Parathyroid adenoma (tissue), 2 donors: ENCODE results near the gene SPTAN1.

Source experiments
- H2AFZ ChIP-seq: fragments of 300-600 bp; sonication (generic); one replicate; pipeline ENCODE4 v1.7.0; 2017; ENCODE audit warnings: antibody characterized with exemption, mild to moderate bottlenecking
- H3K27ac ChIP-seq: fragments of 300-600 bp; sonication (generic); one replicate; pipeline ENCODE4 v1.7.0; 2017
- H3K27me3 ChIP-seq: fragments of 300-600 bp; sonication (generic); one replicate; pipeline ENCODE4 v1.7.0; 2017; ENCODE audit warnings: low read length; ENCODE audit not compliant: control insufficient read depth, insufficient read depth
- H3K36me3 ChIP-seq: fragments of 300-600 bp; sonication (generic); one replicate; pipeline ENCODE4 v1.7.0; 2017; ENCODE audit warnings: low read length; ENCODE audit not compliant: control insufficient read depth, insufficient read depth
- H3K4me1 ChIP-seq: fragments of 300-600 bp; sonication (generic); one replicate; pipeline ENCODE4 v1.7.0; 2017; ENCODE audit warnings: control low read depth
- H3K4me2 ChIP-seq: fragments of 300-600 bp; sonication (generic); one replicate; pipeline ENCODE4 v1.7.0; 2017; ENCODE audit warnings: low read length
- H3K4me3 ChIP-seq: fragments of 300-600 bp; sonication (generic); one replicate; pipeline ENCODE4 v1.7.0; 2017; ENCODE audit warnings: low read depth, low read length
- H3K79me2 ChIP-seq: fragments of 300-600 bp; sonication (generic); one replicate; pipeline ENCODE4 v1.7.0; 2017; ENCODE audit warnings: control low read depth
- H3K9ac ChIP-seq: fragments of 300-600 bp; sonication (generic); one replicate; pipeline ENCODE4 v1.7.0; 2017; ENCODE audit warnings: mild to moderate bottlenecking
- H3K9me3 ChIP-seq: fragments of 300-600 bp; sonication (generic); one replicate; pipeline ENCODE4 v1.7.0; 2017; ENCODE audit warnings: low read length; ENCODE audit not compliant: control insufficient read depth
- TF ChIP-seq, protein P1 (sequence below): fragments of 300-600 bp; sonication (generic); IDR thresholded peaks from one replicate; pipeline ENCODE4 v1.7.0; 2017; ENCODE audit warnings: antibody characterized with exemption, mild to moderate bottlenecking
- donor health status: primary hyperparathyroidism.

SPTAN1 gene

DNA sequence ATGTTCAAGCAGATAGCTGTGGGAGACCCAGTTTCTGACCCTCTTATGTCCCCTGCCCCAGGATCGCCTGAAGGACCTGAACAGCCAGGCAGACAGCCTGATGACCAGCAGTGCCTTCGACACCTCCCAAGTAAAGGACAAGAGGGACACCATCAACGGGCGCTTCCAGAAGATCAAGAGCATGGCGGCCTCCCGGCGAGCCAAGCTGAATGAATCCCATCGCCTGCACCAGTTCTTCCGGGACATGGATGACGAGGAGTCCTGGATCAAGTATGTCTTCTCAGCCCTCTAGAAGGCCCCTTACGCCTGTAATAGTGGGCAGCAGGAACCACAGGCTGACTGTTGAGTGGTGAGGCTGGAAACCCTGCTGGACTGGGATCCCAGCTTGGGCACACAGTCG lies 63.2 kb downstream of the SPTAN1 start:
- no peaks in the 10 kb centered on the region for H3K27me3 ChIP-seq
- H3K79me2 ChIP-seq, result no peaks in the 10 kb centered on the region
- no peak overlapping the region for H3K4me2 ChIP-seq
- H3K27ac ChIP-seq, result no peak overlapping the region
- no peak overlapping the region for H2AFZ ChIP-seq
- no peaks in the 10 kb centered on the region for H3K36me3 ChIP-seq
- TF ChIP-seq, protein P1, sequence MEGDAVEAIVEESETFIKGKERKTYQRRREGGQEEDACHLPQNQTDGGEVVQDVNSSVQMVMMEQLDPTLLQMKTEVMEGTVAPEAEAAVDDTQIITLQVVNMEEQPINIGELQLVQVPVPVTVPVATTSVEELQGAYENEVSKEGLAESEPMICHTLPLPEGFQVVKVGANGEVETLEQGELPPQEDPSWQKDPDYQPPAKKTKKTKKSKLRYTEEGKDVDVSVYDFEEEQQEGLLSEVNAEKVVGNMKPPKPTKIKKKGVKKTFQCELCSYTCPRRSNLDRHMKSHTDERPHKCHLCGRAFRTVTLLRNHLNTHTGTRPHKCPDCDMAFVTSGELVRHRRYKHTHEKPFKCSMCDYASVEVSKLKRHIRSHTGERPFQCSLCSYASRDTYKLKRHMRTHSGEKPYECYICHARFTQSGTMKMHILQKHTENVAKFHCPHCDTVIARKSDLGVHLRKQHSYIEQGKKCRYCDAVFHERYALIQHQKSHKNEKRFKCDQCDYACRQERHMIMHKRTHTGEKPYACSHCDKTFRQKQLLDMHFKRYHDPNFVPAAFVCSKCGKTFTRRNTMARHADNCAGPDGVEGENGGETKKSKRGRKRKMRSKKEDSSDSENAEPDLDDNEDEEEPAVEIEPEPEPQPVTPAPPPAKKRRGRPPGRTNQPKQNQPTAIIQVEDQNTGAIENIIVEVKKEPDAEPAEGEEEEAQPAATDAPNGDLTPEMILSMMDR, result no peak
- no peak overlapping the region for H3K4me3 ChIP-seq
- H3K9me3 ChIP-seq, result no peaks in the 10 kb centered on the region
- H3K9ac ChIP-seq, result no peak overlapping the region
- no peaks in the 10 kb centered on the region for H3K4me1 ChIP-seq

DNA sequence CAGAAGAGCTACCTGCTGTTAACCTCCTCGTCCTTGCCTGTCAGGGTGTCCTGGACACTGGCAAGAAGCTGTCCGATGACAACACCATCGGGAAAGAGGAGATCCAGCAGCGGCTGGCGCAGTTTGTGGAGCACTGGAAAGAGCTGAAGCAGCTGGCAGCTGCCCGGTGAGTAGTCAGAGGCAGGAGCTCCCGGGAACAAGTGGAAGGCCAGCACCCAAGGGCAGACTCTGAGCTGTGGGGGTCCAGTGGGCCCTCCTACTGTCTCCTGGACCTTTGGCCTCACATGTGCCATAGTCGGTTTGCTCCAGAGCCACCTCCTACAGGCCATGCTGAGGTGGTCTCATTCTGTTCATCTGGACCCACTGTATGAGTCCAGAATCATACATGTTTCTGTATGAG lies 65.6 kb downstream of the SPTAN1 start:
- H3K4me1 ChIP-seq, result no peaks in the 10 kb centered on the region
- no peaks in the 10 kb centered on the region for H3K27me3 ChIP-seq
- no peak overlapping the region for H3K4me3 ChIP-seq
- H3K36me3 ChIP-seq, result no peaks in the 10 kb centered on the region
- H3K9ac ChIP-seq, result no peak overlapping the region
- no peak overlapping the region for H2AFZ ChIP-seq
- no peaks in the 10 kb centered on the region for H3K79me2 ChIP-seq
- no peak overlapping the region for H3K27ac ChIP-seq
- no peak overlapping the region for H3K4me2 ChIP-seq
- H3K9me3 ChIP-seq, result no peaks in the 10 kb centered on the region
- TF ChIP-seq, protein P1, result no peak

DNA sequence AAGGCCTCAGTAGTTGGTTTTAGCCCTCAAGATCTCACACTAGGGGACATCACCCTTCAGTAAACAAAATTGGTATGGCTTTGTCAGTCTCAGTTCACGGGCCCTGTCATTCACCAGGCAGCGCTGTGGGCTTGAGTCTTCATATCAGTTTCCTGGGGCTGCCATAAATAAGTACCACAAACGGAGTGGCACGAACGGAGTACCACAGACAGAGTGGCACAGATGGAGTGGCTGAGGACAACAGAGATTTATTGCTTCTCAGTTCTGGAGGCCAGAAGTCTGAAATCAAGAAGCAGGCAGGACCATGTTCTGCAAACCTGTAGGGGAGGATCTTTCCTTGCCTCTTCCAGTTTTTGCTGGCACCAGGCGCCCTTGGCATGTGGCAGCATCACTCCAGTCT lies 66.7 kb downstream of the SPTAN1 start:
- no peak overlapping the region for H3K9ac ChIP-seq
- H3K9me3 ChIP-seq, result no peaks in the 10 kb centered on the region
- no peaks in the 10 kb centered on the region for H3K79me2 ChIP-seq
- no peaks in the 10 kb centered on the region for H3K4me1 ChIP-seq
- TF ChIP-seq, protein P1, result no peak
- no peaks in the 10 kb centered on the region for H3K27me3 ChIP-seq
- H3K36me3 ChIP-seq, result no peaks in the 10 kb centered on the region
- H2AFZ ChIP-seq, result no peak overlapping the region
- H3K4me3 ChIP-seq, result no peak overlapping the region
- H3K4me2 ChIP-seq, result no peak overlapping the region
- no peak overlapping the region for H3K27ac ChIP-seq

DNA sequence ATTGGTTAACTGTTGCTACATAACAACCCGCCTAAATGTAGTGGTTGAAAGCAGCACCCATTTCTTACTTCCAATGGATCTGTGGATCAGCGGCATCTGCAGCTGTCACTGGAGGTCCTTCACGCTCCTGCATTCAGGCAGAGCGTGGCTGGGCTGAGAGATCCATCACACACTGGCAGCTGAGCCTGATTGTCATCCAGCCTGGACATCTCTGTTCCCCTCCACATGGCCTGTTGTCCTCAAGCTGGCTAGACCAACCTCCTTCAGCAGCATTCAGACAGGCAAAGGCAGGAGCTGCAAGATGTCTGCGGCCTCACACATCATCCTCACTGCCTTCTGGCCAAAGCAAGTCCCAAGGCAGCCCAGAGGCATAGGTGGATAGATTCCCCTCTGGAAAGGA lies 67.4 kb downstream of the SPTAN1 start:
- Histone ChIP-seq H3K9me3 (no peaks in the 10 kb centered on the region), H3K4me3 (no peak overlapping the region), H3K4me1 (no peaks in the 10 kb centered on the region), H3K36me3 (no peaks in the 10 kb centered on the region), H2AFZ (no peak overlapping the region), H3K4me2 (no peak overlapping the region), H3K27ac (no peak overlapping the region), H3K9ac (no peak overlapping the region), H3K27me3 (no peaks in the 10 kb centered on the region), H3K79me2 (no peaks in the 10 kb centered on the region)
- TF ChIP-seq, protein P1, result no peak

DNA sequence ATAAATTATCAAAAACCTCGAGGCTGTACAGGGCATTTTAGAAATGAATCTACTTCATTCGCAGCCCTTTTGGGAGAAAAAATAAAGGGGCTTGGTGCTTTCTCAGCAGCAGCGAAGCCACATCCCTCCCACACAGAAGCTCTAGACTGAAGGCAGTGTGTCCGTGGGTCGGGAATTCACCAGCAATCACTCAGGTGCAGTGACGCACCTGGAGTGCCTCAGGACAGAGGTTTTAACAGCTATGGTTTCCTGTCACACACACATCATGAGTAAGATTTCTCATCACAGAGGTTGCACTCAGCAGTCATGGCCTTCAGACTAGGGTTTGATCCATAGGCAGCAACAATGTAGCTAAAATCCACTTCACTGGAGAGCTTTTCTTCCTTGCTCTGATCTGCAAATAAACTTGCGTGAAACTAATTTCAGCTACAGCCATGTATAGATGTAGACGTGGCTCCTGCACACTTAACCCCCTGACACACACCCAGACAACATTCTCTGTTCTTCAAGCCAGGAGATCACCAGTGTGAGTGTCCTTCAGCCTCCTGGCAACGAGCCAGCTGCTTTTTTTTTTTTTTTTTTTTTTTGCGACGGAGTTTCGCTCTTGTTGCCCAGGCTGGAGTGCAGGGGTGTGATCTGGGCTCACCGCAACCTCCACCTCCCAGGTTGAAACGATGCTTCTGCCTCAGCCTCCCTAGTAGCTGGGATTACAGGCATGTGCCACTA lies 69.5 kb downstream of the SPTAN1 start:
- Histone ChIP-seq H3K79me2 (no peaks in the 10 kb centered on the region), H3K27me3 (no peaks in the 10 kb centered on the region), H3K9me3 (no peaks in the 10 kb centered on the region), H3K4me2 (no peak overlapping the region), H3K27ac (no peak overlapping the region), H2AFZ (no peak overlapping the region), H3K36me3 (no peaks in the 10 kb centered on the region), H3K4me3 (no peak overlapping the region), H3K9ac (no peak overlapping the region), H3K4me1 (no peaks in the 10 kb centered on the region)
- TF ChIP-seq, protein P1, result no peak
